NOMO-1 (cell line): ENCODE measurements around the gene SPX.

Experiments
- DNase-seq, 2 experiments: peaks; one replicate each; lab custom pipeline; 2025; ENCODE audit not compliant: unreplicated experiment in 2 of 2; lab: John Stamatoyannopoulos, UW

SPX gene, protein sequence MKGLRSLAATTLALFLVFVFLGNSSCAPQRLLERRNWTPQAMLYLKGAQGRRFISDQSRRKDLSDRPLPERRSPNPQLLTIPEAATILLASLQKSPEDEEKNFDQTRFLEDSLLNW

DNA sequence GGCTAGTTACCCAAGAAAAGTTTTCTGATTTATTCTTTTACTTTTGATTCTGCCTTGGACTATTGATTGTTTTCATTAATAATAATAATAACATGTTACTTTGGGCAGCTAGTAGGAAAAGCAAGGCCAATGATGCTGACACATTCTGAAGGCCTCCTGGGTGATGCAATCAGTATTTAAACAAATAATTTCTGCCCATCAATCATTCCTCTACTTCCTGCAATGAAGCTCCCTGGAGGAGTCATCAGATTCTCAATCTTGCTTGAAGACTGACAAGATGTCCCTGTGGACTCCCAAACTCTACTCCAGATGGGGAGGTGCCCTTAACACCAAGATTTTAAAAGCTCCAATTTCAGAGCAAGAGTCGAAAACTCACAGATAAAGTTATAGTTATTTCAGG, at the start of gene SPX:
TSS of gene SPX (plus strand) at position 244 of the 400 bp plus-strand sequence. CDS start 177 bp downstream, outside the sequence.
- DNase-seq: no peak

DNA sequence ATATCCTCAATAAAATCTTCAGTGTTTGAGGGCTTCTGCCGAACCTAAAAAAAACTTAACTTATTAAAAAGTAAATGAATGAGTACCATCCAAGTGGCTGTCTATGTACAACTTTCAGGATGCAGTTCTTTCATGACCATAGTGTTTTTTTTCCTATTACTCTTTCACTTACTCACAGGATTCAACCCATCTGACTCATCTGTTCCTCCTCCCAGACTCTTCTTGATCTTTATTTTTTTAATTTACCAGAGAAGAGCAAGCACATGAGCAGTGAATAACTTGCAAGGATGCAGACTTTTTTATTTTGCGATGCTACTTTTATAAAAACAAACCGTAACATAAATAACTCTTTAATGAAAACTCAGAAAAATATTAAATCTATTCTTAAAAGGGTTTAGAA, 49.1 kb upstream of the SPX start:
- no peak for DNase-seq

DNA sequence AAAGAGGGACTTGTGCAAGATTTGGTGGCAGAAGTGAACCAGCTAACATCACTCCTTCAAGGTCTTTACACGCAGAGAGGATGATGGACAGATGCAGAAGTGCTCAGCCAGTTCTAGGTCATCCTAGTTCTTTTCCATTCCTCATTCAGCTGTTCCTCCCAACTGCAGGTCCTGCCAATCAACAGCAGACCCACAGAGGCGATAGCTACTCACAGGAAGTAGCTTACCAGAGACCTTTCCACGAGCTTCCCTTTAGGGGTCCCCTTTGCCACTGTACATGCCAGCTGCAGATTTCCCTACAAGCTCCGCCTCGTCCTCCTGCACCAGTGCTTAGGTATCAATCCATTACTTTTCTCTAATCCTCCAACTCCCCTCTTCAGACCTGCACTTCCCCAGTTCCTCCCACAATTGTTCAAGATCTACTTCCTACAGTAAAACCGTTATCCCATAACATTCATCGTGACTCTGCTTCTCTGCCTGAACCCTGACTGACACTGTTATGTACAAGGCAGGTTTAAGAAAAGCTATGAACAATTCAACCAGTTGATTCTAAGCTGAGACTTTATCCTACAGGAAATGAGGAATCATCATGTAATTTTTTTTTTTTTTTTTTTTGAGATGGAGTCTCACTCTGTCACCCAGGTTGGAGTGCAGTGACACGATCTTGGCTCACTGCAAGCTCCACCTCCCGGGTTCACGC, 47.2 kb upstream of the SPX start:
- DNase-seq: no peak

DNA sequence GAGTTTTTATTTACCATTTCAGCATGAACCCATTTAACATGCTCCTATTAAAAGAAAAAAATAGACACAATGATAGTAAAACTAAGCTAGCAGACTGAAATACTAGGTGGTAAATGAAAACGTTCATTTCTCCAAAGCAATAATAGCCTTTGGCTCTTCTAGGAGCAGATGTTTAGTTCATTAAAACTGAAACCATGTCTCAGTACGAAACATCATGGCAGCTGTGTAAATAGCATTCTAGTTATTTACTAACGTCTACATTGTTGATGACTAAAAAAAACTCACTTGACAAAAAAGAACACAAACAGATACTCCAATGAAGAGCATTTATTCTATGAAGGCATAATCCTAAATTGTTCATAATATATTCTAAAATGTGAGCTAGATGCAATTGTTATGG, 42.6 kb upstream of the SPX start:
- DNase-seq: no peak

DNA sequence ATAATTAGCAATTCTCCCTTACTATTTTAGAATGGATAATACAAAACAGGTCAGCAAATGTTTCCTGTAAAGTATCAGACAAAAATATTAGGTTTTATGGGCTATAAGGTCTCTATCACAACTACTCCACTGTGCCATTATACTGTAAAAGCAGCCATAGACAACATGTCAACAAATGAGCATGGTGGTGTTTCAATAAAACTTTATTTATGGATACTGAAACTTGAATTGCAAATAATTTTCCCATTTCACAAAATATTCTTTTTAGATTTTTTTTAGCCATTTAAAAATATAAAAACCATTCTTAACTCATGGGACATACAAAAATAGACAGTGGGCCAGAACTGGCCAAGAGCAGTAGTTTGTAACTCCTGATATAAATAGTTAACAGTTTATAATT, 40.1 kb upstream of the SPX start:
- DNase-seq: no peak

DNA sequence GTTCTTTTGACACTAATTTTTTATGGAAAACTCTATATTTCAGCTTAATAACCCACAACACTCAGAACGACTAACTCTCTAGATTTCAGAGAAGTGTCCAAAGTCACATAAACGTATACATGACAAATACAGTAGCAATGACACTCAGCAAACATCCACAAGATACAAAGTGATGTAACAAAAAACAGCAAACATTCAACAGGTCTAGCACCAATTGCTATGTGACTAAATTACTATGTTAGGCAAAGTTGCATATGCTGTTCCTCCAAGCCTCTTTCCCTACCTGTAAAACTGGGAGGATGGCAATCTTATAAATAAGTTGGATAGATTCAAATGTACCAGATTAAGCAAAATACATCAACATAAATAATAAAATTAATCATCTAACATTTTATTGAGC, 26.3 kb upstream of the SPX start:
- DNase-seq: no peak

DNA sequence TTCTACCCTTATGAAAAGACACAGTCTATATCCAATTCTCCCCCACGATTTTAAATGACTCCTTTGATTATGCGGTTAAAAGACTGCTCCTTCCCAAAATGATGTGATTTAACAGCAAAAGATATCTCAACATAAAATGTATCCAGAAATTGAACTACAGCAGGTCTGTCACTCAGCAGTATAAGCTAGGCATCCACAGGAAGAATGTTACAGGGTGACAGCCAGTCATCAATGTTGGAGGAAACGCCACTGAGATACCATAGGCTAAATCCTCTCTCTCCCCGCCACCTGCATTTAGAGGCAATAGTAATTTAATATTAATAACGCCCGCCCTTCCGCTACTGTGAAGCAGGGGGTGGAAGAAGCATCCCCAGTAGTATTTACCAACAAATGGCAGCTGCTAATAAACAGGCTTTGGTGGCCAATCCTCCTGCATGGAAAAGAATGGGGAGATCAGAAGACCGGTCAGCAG, 25.3 kb upstream of the SPX start:
- no peak for DNase-seq

DNA sequence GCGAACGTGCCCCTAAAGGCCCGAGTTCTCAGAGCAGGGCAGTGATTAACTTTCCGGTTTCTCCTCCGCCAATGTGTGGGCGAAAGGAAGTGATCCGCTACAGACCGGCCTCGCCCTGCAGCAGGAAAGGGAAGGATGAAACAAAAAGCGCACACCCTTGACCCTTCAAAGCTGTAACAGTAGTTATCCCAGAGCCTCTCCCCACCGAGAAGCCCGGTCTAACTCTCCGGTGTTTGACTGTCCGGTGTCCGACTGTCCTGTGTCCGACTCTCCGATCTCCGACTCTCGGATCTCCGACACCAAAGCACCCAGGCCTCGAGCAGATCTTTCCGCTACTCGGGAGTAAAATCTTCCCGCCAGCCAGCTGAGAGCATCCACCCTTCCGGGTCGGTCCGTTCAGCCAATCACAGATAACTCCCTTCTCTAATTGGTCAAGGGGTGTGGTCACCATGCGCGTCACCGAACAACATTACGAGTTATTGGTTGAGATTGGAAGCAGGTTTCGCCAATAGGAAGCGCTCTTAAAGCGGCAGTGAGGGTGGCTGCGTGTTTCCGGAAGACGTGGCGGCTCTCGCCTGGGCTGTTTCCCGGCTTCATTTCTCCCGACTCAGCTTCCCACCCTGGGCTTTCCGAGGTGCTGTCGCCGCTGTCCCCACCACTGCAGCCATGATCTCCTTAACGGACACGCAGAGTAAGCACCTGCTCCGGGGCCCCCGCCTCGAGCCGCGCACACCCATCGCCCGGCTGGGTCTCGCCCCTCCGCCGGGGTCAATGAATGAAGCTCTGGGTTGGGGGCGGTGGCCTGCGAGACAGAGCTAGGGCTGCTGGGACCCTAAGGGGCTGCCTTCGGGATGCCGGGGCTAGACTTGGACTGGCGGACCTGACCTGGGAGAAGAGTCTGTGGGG, 24.6 kb upstream of the SPX start, which contains the start of the genes GOLT1B and RECQL:
TSS of gene GOLT1B (plus strand) at position 532 of the 906 bp plus-strand sequence. CDS start at position 667, 135 bp downstream.
TSS of gene RECQL (minus strand) at position 378 of the 906 bp plus-strand sequence. CDS start 2,065 bp downstream, outside the sequence.
- DNase-seq: peak; percentile 92 to 96

DNA sequence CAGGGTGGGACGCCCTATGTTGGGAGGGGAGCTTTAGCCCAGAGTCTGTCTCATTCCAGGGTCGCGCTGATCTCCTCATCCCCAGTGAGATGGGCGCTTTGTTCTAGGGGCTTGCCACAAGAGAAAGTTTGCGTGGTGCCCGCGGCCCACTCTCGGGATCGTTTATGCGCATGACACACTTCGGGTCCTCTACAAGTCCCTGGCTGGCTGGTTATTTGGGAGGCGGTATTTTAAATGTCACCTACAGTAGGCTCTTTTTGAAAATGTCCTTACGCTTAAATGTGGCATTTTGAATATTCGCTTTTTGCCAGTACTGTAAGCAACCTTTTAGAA, 24.0 kb upstream of the SPX start:
- peak in 1 of 2 experiments; percentile 7 for DNase-seq

DNA sequence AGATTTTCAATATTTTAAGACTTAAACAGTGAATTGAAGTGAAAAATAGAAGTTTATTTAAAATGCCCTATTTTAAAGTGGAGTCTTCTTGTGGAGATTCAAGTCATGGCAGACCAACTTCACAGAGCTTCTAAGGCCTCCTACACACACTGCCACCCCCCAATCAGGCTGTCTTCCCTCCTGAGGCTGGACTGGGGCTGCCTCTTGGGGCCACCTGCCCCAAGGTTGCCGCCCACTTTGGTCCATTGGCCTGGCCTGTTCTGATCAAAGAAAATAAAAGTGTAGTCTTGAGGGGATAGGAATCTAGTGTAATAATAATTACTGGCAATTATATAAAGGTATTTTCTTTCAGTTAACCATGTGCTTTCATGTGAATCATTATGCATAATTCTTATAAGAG, 23.2 kb upstream of the SPX start:
- no peak for DNase-seq

DNA sequence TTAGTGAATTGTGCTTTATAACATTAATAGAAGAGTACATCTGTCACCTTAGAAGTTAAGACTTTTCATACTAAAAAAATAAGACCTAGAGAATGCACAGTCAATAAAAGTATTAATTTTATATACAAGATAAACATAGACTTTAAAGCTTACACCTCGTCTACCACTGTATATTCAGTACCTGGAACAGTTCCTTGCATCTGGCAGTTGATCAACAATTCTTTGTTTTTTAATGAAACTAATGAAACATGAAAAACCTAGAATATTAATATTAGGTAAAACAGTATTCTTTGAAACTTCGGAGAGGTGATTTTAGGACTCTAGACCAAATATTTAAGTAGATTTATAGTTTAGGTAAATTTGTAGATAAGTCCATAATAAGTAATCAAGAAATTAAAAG, 20.2 kb upstream of the SPX start:
- DNase-seq: no peak

DNA sequence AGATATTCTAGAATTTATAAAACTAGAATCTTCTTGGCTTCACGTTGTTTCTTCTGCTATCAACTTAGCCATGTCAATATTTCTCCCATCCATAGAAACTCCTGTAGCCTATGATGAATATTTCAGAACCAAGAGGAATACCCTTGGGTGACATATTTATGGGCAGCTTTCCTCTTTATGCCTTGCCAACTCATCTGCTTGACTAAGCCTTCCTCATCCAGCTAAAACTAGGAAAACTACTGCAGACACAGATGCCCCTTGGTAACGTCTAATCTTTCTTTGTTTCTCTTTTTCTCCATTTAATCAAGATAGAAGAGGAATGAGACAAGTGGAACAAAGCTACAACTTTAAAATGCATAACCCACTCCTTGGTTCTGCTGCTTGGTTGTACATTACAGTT, 18.2 kb upstream of the SPX start:
- DNase-seq: no peak

DNA sequence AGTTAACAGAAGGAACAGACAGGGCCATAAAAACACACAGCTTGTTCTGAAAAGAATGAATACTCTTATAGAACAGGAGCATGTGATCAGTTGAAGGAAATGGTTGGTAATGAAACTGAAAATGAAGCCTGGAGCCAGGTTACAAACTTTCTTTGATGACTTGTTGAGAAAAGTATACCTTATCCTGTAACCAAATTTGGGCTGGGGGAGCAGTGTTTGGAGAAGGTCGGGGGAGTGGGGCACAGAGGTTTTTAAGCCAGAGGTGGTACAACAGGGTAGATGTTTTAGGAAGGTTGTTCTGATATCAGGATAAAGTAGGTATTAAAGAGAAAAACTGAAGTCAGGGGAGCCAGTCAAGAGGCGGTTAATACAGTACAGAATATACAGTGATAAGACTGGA, 16.3 kb upstream of the SPX start:
- DNase-seq: no peak

DNA sequence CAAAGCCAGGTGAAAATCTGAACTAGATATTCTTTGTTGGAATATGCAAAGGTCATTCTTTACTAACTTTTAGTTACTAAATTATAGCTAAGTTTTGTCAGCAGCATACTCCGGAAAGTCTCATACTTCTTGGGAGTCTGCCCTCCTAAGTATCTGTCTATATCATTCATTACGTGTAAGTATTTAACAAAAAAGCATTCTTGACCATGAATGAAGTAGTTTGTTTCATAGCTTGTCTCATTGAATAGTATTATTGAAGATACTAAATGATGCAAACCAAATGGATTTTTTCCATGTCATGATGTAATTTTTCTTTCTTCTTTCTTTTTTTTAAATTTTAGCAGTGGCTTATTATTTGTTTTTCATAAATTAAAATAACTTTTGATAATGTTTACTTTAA, 9.8 kb upstream of the SPX start:
- DNase-seq: no peak

DNA sequence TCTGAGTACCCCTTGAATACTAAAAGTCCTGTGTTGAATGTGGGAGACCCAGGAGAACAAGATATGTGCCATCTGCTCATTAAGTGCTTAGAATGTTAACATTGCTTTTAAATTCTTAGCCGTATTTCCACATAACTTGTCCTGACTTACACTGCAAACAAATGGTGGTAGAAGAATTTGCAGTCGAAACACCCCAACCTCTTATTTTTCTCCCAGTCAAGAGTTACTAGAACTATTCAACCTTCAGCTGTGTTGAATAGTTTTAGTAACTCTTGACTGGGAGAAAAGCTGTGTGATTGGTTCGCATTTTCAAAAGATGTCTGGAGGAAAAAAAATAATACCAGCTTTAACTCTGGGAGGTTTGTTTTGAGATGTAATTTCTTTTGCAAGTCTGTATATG, 7.6 kb upstream of the SPX start:
- no peak for DNase-seq

DNA sequence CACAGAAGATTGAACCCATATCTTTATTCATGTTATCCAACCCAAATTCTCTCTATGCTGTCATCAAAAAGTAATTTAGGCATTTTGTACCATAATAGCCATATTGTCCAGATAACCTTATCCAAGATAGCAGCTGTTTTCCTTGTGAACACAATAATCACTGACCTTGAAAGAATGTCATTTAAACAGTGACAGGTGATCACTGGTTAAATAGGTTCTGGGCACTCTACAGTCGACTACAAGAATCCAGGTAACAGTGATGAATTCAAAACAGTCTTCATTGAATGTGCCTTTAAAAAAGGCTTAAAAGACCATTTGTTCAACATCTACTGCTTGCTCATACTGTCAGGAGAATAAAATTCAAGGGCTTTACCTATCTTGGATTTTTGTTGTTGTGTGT, 4.6 kb upstream of the SPX start:
- DNase-seq: no peak

DNA sequence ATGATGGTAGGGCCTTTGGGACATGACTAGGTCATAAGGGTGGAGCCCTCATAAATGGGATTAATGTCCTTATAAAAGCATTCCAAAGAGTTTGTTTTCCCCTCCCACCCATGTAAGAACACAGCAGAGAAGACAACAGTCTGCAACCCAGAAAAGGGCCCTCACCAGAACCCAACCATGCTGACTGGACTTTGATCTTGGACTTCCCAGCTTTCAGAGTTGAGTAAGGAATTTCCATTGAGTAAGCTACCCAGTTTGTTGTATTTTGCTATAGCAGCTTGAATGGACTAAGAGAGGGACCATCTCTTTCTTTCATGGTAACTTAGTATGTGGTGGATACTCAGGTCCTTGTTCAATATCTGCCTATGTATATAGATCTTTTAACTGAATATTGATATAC, 2.9 kb upstream of the SPX start:
- no peak for DNase-seq

DNA sequence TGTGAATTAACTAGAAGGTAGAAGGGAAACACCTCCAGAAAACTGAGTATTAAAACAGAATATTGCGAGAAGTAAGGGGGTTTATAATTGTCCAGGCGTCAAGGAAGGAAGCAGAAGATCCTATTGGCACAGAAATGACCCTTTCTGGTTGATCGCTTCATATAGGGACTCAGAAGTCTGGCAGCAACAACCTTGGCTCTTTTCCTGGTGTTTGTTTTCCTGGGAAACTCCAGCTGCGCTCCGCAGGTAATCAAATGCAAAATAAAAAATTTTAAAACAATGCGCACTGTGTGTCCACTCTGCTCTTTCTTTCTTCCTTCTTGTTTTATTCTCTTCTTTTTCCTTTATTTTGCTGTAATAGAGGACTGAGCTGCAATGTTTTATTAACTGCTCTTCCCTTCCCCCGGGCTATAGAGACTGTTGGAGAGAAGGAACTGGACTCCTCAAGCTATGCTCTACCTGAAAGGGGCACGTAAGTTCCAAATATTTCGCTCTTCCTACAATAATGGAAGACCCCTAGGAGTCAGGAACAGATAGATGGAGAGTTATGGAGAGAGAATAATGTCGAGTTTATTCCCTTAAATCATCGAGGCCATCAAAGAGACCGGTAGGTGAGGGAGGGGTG, 737 bp downstream of the SPX start:
- DNase-seq: no peak

DNA sequence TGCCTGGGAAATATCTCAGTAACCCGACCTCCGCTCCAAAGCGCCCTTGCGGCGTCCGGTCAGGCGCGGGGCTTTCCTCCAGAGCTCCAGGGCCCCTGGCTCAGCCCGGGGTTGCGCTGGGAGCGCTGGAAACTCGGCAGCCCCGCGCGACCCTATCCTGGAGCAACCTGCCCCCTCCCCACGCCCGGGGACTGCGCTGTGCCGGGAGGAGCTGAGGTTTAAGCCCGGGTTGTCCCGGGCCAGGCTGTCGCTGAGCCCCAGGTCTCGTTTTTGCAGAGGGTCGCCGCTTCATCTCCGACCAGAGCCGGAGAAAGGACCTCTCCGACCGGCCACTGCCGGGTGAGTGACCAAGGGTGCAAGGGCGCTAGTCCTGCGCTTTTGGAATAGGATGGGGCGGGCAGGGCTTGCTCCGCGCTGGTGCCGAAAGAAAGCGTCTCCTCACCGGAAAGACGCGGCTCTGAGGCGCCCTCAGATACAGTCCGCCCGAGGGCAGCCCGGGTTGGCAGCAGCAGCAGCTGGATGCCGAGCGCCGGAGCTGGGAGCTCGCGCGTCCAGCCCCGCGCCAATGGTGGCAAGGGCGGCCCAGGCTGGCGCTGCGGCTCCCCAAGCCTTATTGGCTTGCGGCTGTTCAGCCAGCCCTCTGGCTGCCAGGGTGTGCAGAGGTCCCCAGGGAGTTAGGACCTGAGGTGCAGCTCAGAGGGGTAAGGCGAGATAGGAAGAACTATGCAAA, 1.5 kb downstream of the SPX start:
- DNase-seq: no peak

DNA sequence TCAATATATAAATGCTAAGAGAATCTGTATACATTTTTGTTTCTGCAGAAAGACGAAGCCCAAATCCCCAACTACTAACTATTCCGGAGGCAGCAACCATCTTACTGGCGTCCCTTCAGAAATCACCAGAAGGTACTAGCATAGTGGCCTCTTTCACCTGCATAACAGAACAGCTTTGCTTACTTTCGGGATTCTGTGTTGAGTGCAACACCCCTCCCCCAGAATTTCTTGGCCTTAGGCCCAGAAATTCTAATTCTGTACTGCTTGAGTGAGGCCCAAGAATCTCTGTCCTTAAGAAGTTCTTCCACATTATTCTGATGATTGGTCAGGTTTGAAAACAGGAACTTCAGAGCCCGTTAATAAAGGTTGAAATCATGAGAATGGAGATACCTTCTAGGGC, 2.9 kb downstream of the SPX start:
- no peak for DNase-seq

DNA sequence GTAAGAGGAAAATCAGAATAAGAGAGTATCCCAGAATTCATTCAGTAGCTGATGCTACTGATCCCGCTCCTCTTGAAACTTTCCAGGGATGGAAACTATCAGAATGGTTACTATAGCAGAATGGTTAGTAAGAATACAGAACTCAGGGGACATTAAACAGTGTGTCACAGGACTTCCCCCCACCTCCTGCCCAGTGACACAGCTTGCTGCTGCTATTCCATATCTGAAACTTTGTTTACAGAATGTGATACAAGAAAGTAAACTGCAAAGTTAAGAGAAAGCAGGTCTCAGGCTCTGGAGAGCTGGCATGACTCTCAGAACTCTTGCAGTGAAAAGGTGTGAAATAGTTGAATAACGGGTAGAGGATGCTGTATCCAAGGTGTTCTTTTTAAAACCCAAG, 3.4 kb downstream of the SPX start:
- no peak for DNase-seq
